ENCODE data around the gene ATG9A.

GRCh38 chr2:219225350-219225749 is 4.1 kb downstream of the ATG9A start:
- TF ChIP-seq POLR2A (IDR thresholded peaks at IDR 0.05) = no peak
- TF ChIP-seq, protein P1, sequence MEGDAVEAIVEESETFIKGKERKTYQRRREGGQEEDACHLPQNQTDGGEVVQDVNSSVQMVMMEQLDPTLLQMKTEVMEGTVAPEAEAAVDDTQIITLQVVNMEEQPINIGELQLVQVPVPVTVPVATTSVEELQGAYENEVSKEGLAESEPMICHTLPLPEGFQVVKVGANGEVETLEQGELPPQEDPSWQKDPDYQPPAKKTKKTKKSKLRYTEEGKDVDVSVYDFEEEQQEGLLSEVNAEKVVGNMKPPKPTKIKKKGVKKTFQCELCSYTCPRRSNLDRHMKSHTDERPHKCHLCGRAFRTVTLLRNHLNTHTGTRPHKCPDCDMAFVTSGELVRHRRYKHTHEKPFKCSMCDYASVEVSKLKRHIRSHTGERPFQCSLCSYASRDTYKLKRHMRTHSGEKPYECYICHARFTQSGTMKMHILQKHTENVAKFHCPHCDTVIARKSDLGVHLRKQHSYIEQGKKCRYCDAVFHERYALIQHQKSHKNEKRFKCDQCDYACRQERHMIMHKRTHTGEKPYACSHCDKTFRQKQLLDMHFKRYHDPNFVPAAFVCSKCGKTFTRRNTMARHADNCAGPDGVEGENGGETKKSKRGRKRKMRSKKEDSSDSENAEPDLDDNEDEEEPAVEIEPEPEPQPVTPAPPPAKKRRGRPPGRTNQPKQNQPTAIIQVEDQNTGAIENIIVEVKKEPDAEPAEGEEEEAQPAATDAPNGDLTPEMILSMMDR (IDR thresholded peaks at IDR 0.05) = no peak

Measured in uterus (tissue), 2 donors.